NT2/D1 (cell line): ENCODE results near the gene CCSER1.

Source experiments
- SUZ12 ChIP-seq: IDR thresholded peaks from 2 replicates; pipeline ENCODE4 v1.6.1; 2011; ENCODE audit not compliant: insufficient read length, insufficient read depth; ENCODE audit errors: extremely low read depth
- YY1 ChIP-seq: IDR thresholded peaks from 2 replicates; pipeline ENCODE4 v1.6.1; 2011; ENCODE audit not compliant: insufficient read length, insufficient read depth
- ZNF274 ChIP-seq: IDR thresholded peaks from 2 replicates; pipeline ENCODE4 v1.6.1; 2011; ENCODE audit warnings: mild to moderate bottlenecking, low read depth, low read length

GRCh38 chr4:91596718-91597117 lies 1469.5 kb downstream of the CCSER1 start:
- TF ChIP-seq SUZ12 = no peak
- TF ChIP-seq YY1 = no peak
- TF ChIP-seq ZNF274 = no peak
